HPDE6-E6E7 (cell line): ENCODE results near the gene TBC1D2.
A peak's percentile ranks its signal among the peaks of the same experiment; 100 is the strongest.

Experiments used
- DNase-seq: peaks from one replicate; pipeline ENCODE4 v3.0.0; 2011; ENCODE audit warnings: missing footprints; ENCODE audit errors: extremely low spot score

Gene TBC1D2

DNA sequence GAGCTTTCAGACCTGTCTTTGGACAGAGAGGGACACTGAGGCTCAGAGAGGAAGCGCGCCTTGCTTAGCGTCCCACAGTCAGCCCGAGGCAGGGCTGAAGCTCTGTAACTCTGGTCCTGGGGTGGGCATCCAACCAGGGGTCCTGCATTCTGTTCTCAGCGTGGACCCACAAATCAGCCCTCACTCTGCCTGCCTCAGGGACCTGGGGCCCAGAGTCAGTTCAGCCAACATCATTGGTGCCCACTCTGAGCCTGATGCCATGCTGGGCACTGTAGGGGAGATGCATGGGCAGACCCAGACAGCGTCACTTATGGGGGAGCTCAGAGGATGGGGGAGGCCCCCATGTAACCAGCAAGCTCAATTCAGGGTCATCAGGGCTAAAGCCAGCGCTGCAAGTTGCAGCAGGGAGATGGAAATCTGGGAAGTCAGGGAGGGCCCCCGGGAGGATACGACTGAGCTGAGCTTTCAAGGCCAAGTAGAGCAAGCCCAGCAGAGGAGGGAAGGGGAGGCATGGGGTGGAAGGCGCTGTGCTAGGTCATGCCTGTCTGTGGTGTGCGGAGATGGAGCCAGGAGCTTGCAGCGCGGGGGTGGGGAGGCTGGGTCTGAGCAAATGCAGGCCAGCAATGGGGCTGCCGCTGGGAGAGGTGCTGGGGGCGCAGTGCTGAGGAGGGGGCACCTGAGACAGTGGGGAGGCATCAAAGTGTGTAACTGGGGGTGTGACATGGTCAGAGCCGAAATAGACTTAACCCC lies 84.1 kb downstream of the TBC1D2 start:
- DNase-seq: no peak

DNA sequence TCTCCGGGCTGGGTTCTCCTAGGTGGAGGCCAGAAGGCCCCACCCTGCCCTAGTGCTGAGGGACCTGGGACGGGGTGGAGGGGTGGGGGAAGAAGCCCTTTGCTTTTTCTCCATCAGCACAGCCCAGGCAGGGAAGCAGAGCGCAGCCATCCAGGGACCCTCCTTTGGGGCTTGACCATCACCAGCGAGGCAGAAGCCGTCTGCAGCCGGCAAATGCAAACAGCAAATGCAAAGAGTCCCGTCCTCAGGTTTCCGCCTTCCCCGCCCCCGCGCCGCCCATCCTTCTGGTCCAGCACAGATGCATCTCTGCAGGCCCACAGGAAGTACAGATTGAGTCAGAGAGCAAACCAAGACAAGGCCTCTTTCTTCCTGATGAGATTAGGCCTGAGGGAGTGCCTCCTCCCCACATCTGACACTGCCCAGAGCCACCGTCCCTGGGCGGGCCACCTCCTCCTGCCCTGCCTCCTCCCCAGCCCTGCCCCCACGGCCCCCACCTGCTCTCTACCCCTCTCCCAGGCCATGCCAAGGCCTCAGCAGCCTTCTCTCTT lies 86.4 kb downstream of the TBC1D2 start:
- DNase-seq: peak; percentile 86

DNA sequence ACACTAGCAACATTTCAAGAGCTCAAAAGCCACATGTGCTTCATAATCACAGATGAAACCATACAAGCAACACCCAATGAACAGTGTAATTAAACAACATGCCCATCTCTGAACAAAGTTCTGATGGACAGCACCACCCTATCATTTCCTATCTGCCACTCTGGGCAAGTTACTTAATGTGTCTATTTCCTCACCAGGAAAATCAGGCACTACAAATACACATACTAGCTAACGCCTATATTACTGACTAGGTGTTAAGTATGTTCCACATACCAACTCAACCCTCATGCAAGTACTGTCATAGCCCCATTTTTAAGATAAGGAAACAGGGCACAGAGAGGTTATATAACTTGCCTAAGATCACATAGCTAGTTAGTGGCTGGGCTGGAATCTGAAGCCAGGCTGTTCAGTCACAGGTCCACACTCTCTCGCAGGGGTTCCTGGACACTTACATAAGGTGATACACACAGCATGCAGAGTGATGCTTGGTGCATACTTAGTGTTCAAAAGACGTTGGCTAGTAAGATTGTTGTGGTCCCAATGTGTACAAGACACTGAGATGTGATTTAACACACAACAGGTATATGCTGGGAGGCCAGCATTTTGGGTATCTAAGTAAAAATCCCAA lies 87.2 kb downstream of the TBC1D2 start:
- no peak for DNase-seq

DNA sequence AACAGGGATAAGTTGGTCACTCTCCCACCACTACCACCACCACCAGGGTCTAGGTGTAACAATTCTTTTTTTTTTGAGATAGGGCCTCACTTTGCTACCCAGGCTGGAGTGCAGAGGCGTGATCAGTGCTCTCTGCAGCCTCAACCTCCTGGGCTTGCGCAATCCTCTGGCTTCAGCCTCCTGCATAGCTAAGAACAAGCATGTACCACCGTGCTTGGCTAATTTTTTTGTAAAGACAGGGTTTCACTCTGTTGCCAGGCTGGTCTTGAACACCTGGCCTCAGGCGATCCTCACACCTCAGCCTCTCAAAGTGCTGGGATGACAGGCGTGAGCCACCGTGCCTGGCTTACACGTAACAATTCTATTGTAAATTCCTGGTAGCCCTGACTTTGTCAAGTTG lies 90.5 kb downstream of the TBC1D2 start:
- no peak for DNase-seq

DNA sequence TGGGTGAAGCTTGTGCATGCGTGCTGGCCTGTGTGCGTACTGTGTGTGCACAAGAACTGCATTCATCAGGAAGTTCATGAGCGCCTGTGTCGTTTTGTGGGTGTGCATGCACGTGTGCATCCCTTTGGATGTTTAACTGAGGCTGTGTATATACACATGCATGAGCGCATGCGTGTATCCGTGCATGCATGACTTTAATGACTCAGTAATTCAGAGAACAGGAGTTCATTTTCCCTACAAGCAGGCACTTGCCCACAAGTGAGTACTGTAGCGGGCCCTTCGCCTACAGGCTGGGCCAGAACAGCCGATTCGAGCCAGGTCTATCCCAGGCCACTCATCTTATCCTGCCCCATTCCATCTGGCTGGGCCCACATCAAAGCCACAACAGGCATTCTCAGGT lies 92.8 kb downstream of the TBC1D2 start:
- DNase-seq: peak; percentile 56

DNA sequence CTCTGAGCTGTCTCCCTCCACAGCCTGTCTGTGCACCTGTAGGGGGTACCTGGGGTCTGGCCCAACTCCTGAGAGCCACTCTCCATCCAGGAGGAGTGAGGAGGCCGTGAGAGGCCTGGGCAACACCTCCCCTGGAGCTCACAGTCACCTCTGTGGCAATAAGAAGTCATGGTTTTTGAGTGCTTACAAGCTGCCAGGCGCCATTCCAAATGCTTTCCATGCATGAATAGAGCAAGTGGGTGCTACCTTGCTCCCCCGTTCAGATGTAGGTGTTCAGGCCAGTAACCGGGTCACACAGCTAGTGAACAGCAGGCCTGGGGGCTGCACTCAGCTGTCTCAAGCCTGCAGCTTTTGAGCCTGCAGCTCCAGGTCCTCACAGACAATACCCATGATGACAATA lies 93.6 kb downstream of the TBC1D2 start:
- no peak for DNase-seq

DNA sequence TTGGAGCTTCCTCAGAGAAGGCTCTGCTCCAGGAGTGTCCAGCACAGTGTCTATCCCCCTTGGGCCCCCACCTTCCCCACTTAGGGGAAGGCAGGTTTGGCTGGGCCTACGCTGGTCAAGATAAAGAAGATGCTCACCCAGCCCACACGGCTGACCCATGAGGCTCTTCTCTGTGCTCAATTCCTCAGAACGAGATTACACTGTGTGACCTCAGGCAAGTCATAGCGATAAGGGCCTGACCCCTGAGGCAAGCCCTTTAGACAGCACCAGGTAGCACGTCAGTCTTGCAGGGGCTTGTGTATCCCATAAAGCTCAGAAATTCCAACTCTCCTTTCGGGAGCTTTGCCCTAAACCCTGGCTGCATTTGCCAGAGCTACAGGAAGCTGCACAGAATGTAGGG lies 95.7 kb downstream of the TBC1D2 start:
- no peak for DNase-seq

DNA sequence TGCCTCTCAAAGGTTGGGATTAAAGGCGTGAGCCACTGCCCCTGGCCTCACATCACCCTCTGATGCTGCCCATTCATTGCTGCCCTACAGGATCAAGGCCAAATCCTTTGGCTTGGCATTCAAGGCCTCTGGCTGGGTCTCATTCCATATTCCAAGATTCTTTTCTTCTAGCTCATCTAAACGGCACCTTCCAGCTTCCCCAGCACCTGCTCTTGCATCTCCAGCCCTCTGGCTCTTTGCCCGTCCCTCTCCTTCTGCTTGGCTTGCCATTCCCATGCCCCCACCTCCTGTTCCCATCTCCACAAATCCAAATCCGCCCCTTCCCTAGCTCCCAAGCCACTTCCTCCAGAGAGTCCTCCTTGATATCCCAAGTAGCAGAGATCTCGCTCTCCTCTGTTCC lies 96.1 kb downstream of the TBC1D2 start:
- DNase-seq: no peak

DNA sequence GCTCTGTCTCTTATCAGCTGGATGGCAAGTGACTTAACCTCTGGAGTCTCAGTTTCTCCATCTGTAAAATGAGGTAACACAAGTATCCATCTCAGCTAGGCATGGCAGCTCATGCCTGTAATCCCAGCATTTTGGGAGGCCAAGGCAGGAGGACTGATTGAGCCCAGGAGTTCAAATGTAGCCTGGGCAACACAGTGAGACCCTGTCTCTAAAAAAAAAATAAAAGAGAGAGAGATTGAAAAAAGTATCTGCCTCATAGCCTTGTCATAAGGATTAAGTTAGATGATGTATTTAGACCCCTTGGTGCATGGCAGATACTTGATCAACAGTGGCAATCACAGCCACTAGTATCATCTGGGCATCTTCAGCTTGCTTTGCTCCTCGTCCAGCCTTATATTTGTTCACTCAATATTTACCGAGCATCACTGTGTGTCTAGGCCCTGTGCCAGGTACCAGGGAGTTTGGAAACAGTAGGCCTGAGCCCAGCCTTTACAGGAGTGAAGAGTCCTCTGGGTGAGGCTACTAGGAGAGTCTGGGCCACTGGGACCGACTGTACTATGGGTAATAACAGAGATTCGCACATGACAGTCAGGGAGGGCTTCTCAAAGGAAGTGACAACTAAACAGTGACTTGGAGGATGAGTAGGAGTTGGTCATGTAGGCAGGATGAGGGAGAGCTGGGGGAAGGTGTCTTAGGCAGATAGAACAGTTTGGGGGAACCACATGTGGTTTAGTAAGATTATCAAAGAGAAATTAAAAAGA lies 97.2 kb downstream of the TBC1D2 start:
- DNase-seq: no peak

DNA sequence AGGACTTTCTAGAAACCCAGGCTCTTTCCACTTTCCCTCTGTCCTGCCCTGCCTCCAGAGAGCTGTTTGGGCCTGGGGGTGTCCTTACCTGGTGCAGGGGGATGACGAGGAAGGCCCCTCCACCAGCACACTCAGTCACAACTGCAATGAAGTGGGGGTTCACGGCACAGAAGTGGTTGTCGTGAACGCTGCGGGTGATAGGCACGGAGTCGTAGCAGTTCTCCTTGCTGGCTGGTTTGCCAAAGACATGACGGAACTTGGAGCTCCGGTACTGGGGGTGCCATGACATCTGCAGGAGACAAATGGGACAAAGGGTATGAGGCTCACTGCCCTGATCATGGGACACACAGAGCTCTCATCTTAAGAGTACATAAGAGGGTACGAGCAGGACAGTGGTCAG lies 98.1 kb downstream of the TBC1D2 start:
- DNase-seq: no peak

DNA sequence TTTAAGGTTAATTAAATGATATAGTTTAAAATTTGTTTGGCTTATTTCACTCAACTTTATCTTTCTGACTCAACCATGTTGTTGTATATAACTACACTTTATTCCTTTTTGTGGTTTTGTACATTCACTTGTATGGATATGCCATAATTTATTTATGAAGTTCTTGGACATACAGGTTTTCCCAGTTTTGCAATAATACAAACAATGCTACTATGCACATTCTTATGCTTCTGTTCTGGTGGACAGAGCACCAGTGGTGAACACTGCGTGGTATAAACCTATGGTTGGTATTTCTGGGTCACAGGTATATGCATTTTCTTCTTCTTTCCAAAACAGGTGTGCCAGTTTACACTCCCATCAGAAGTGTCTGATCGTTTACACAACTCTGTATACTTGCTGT lies 100.8 kb downstream of the TBC1D2 start:
- DNase-seq: no peak

DNA sequence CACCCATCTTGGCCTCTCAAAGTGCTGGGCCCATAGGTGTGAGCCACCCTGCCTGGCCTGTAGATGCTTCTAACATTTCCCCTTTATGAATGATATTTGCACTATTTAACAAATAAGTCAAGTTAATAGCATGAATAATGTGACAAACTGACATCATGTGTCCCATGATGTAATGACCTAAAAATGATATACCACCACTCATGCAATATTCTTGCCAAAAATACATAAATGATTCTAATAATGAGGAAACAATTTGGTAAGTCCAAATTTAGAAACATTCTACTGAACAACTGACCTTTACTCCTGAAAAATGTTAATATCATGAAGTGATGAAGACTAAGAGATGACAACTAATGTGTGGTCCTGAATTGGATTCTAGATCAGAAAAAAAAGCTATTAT lies 102.9 kb downstream of the TBC1D2 start:
- no peak for DNase-seq

DNA sequence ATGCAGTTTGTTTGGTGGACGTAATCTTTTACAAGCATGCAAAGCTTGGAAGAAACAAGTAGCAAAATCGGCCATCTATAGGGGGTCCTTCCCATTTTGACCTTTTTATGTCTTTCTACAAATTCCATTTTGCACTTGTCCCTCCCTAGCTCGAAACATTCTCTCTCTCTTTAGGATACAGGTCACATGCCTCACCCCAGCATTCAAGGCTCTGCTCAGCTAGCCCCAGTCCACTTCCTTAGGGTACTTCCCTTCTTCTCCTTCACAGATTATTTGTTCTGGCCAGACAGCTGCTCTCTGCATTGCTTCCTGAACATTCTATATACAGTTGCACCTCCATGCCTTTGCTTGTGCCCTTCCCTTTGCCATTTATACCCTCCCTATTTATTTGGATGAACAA lies 104.7 kb downstream of the TBC1D2 start:
- DNase-seq: no peak

DNA sequence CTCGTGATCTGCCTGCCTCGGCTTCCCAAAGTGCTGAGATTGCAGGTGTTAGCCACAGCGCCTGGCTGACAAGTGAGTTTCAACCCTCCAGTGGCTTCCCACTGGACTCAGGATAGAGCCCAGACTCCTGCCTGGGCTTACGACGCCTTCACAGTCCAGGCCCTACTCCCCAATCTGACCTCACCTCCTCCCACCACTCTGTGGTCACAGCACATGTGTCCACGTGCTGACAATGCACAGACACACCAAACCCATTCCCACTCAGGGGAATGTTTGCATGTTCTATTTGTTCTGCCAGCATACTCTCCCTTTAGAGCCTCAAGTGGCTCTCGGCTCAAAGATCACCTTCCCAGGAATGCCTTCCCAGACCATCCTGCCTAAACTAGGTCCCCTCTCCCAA lies 105.3 kb downstream of the TBC1D2 start:
- DNase-seq: no peak

DNA sequence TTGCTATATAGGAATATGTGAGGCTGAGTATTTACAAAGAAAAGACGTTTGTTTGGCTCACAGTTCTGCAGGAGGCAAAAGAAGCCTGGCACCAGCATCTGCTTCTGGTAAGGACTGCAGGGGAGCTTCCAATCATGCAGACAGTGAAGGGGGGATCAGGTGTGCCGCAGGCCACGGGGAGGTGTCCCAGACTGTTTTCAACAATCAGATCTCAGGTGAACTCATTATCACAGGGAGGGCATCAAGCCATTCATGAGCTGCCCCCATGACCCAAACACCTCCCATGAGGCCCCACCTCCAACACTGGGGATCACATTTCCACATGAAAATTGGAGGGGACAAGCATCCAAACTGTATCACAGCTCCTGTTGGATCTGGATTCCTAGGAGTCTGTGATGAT lies 106.0 kb downstream of the TBC1D2 start:
- no peak for DNase-seq
